Measurements from ENCODE around the gene SLFN11.

The SLFN11 gene

DNA sequence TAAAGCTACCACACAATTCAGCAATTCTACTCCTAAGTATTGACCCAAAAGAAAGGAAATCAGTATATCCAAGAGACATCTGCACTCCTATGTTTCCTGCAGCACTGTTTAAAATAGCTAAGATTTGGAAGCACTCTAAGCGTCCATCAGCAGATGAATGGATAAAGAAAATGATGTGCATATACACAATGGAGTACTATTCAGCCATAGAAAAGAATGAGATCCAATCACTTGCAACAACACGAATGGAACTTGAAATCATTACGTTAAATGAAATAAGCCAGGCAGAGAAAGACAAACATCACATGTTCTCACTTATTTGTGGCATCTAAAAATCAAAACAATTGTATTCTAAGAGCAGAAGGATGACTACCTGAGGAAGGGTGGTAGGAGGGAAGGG is 1.5 kb downstream of the SLFN11 start:
- TF ChIP-seq, protein P1, sequence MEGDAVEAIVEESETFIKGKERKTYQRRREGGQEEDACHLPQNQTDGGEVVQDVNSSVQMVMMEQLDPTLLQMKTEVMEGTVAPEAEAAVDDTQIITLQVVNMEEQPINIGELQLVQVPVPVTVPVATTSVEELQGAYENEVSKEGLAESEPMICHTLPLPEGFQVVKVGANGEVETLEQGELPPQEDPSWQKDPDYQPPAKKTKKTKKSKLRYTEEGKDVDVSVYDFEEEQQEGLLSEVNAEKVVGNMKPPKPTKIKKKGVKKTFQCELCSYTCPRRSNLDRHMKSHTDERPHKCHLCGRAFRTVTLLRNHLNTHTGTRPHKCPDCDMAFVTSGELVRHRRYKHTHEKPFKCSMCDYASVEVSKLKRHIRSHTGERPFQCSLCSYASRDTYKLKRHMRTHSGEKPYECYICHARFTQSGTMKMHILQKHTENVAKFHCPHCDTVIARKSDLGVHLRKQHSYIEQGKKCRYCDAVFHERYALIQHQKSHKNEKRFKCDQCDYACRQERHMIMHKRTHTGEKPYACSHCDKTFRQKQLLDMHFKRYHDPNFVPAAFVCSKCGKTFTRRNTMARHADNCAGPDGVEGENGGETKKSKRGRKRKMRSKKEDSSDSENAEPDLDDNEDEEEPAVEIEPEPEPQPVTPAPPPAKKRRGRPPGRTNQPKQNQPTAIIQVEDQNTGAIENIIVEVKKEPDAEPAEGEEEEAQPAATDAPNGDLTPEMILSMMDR (IDR thresholded peaks at IDR 0.05), result no peak

DNA sequence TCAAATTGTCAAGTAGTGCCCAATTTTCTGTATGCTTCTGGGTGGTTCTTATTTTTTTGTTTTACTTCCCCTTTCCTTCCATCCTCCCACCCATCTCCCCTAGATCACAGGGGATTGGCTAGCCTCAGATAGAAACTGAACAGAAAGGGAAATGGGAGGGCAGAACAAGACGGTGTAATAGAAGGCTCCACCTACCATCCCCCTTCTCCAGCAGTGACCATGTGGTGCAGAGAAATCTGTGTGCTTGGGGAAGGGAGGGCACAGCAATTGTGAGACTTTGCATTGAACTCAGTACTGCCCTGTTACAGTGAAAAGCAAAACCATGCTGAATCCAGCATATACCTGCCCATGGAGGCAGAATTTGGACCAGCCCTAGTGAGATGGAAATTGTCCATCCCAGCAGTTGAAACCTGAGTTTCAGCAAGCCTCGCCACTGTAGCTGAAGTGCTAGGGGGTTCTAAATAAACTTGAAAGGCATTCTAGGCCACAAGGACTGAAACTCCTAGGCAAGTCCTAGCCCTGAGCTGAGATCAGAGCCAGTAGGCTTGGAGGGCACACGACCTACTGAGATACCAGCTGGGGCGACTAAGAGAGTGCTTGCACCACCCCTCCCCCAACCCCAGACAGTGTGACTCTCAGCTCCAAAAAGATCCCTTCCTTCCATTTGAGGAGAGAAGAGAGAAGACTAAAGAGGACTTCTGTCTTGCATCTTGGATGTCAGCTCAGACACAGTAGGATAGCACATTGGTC is 5.2 kb downstream of the SLFN11 start:
- TF ChIP-seq, protein P1 (IDR thresholded peaks at IDR 0.05), result no peak

DNA sequence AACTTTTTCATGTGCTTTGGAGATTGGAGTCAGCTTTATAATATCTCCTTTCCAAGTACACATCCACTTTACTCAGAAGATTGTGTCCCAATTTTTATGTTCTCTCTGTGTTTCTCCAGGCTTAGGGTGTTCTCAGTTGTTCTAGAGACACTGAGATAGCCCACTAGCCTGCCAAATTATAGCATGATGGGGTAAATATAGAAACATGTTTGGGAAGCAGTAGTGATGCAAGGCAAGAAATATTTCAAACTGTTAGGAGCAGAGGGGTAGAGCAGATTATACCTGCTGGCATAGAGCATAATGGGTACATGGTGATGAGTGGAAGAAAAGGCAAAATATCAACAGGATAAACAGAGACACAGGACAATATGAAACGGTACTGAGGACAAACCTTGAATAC is 12.4 kb downstream of the SLFN11 start:
- TF ChIP-seq, protein P1 (IDR thresholded peaks at IDR 0.05), result no peak

DNA sequence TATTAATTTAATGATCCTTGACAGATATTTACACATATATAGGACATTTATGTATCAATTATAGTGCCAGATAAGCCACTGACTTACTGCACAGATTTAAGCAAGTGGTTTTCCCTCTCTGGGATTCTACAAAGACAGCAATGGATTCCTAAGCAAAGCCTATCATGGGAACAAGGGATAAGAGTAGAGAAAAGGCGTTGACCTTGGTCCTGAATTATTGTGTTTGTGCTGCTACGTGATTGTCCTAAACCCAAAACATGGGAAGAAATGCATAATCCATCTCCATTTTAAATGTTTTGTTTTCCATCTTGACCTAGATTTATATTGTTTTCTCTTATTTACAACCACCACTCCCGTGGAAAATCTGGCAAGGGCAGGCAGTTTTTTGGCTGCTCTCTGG is 14.0 kb downstream of the SLFN11 start:
- TF ChIP-seq, protein P1 (IDR thresholded peaks at IDR 0.05), result no peak

DNA sequence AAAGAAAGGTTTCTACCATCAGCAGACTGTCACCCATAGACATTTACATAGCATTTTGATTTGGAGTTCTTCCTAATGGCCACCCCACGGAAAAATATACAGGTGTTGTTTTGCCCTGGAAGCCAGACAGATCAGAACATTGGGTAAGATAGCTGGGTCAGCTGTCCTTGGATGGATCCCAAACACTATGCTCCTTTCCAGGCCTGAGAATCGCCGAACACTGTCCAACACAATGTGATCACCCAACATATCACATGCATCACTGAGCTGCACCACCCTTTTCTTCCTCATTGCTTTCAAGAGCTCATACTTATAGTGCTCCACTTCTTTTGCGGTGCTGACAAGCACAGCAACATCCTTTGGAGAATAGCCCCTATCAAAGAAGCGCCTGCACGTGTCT is 21.1 kb downstream of the SLFN11 start:
- TF ChIP-seq, protein P1 (IDR thresholded peaks at IDR 0.05), result no peak

DNA sequence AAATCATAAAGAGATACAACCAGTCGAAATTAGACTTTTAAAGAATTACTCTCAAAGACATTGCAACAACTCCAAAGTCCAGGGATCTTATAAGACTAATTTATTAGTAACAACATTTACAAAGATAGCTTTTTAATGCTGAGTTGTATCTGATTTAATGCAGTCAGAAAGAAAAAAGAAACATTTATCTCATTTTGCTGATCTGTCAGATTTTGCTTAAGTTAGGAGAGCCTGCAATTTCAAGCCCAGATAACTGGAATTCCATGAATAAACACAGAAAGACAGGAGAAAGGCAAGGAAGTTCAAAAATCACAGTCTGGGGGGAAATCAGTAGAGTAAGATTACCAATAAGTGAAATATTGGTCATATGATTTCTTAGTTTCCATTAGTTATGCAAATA is 22.9 kb downstream of the SLFN11 start:
- TF ChIP-seq, protein P1 (IDR thresholded peaks at IDR 0.05), result no peak

DNA sequence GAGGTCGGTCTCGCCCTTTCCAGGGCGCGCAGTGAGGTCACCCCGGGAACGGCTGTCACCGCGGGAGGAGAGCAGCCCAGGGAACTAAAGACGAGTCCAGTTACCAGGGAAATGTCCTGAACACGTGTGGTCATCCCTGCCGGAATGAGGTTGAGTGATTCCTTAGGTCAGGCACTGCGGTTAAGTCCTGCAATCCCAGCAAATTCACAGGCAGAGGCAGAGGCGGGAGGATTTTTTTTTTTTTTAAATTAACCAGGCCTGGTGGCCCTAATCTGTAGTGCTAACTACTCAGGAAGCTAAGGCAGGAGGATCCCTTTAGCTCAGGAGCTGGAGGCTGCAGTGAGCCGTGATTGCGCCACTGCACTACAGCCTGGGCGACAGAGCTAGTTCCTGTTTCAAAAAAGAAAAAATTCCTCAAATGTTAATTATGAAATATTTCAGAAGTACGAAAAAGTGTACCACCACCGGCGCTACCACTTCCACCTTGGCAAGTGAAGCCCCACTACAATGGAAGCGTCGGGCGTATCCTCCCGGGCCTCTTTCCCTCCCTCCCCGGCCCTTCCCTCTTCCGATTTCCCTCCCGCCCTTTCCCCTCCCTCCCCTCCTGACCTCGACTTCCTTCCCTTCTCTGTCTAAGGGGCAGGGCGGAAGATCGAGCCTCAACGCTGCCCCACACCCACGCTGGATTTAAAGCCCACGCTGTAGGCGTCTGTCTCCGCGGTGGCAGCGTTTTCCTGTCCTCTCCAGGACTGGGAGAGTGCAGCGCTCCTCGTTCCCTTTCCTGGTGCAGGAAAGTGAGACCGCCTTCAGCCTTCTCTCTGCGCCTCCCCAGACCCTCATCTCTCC is 27.3 kb downstream of the SLFN11 start:
- TF ChIP-seq, protein P1 (IDR thresholded peaks at IDR 0.05), result no peak

Measured in LNCAP (cell line).